C4-2B (cell line): Measurements from ENCODE around the gene EFNA5.

ENCODE experiments used
- ZFX ChIP-seq: fragments of 450-650 bp; IDR thresholded peaks from 2 replicates; pipeline ENCODE4 v1.6.1; 2017
- TF ChIP-seq, protein P1 (sequence below): fragments of 450-650 bp; conservative IDR thresholded peaks from 2 replicates; pipeline ENCODE4 v1.5.1; 2017; ENCODE audit warnings: mild to moderate bottlenecking

GRCh38 chr5:107544476-107544875 is 126.3 kb downstream of the EFNA5 start:
- TF ChIP-seq, protein P1, sequence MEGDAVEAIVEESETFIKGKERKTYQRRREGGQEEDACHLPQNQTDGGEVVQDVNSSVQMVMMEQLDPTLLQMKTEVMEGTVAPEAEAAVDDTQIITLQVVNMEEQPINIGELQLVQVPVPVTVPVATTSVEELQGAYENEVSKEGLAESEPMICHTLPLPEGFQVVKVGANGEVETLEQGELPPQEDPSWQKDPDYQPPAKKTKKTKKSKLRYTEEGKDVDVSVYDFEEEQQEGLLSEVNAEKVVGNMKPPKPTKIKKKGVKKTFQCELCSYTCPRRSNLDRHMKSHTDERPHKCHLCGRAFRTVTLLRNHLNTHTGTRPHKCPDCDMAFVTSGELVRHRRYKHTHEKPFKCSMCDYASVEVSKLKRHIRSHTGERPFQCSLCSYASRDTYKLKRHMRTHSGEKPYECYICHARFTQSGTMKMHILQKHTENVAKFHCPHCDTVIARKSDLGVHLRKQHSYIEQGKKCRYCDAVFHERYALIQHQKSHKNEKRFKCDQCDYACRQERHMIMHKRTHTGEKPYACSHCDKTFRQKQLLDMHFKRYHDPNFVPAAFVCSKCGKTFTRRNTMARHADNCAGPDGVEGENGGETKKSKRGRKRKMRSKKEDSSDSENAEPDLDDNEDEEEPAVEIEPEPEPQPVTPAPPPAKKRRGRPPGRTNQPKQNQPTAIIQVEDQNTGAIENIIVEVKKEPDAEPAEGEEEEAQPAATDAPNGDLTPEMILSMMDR: no peak
- TF ChIP-seq ZFX: no peak
